DMS 273 (cell line): Measurements from ENCODE around the gene RAB24.
"Not testable (repeated sequence)": the region's sequence is repeated elsewhere in the genome, so short reads cannot be mapped to it uniquely, and the experiment has no call there.

Source experiments
- DNase-seq: peaks from one replicate; lab custom pipeline; 2025; ENCODE audit not compliant: unreplicated experiment; lab: John Stamatoyannopoulos, UW

Gene RAB24

DNA sequence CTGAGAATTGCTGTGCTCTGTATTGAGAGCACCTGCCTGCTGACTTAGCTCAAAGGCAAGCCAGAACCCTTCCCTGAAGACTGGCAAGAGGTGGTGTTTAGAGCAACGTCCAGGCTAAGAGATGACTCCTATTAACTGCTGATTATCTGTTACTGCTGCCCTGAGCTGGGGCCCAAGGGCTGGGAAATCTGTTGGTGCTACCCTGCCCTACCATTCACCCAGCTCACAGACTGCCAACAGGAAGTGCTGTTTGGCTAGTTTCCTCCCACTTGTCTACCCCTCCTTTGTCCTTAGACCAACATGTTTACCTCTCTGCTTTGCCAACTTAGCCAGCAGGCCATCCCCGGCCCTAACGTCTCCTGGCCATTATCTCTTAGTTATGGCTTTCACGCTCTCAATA is 6.9 kb downstream of the RAB24 start:
- DNase-seq = no peak

DNA sequence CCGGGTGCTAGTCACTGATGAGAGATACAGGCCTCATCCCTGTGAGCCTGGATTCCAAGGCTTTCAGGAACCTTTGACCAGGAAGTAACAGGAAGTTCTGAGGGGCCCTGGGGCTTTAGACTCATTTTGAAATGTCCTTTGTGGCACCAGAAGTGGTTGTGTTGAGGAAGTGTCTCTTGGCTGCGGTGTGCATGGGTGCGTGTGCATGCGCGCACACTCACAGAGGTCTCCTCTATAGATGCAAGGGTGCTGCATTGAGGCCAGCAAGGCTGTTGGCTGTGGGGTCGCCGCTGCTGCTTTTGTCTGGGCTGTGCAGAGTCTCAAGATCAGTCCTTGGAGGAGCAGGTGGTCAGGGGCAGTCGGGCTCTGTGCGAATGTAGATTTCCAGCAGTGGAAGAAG is 7.6 kb downstream of the RAB24 start:
- DNase-seq = no peak

DNA sequence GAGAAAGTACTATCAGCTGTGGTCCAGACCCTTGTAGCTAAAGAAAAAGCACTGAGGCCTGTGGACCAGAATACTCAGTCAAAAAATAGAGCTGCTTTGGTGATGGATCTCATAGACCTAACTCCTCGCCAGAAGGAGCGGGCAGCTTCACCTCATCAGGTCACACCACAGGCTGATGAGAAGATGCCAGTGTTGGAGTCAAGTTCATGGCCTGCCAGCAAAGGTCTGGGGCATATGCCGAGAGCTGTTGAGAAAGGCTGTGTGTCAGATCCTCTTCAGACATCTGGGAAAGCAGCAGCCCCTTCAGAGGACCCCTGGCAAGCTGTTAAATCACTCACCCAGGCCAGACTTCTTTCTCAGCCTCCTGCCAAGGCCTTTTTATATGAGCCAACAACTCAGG is 8.9 kb downstream of the RAB24 start:
- peak; percentile 61 for DNase-seq

DNA sequence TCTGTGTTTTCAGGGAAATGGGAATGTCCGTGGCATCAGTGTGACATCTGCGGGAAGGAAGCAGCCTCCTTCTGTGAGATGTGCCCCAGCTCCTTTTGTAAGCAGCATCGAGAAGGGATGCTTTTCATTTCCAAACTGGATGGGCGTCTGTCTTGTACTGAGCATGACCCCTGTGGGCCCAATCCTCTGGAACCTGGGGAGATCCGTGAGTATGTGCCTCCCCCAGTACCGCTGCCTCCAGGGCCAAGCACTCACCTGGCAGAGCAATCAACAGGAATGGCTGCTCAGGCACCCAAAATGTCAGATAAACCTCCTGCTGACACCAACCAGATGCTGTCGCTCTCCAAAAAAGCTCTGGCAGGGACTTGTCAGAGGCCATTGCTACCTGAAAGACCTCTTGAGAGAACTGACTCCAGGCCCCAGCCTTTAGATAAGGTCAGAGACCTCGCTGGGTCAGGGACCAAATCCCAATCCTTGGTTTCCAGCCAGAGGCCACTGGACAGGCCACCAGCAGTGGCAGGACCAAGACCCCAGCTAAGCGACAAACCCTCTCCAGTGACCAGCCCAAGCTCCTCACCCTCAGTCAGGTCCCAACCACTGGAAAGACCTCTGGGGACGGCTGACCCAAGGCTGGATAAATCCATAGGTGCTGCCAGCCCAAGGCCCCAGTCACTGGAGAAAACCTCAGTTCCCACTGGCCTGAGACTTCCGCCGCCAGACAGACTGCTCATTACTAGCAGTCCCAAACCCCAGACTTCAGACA is 9.5 kb downstream of the RAB24 start:
- no peak for DNase-seq

DNA sequence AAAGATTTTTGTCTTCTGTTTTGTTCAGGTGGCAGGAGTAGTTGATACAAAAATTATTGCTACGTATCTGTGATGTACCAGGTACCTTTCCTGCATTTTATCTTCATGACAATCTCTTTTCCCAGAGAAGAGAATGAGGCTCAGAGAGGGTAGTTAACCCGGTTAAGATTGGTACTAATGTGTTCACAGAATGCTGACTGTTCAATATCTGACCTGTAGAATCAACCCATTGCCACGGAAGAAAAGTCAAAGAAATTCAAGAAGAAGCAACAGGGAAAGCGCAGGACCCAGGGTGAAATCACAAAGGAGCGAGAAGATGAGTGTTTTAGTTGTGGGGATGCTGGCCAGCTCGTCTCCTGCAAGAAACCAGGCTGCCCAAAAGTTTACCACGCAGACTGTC is 11.8 kb downstream of the RAB24 start:
- DNase-seq = no peak

DNA sequence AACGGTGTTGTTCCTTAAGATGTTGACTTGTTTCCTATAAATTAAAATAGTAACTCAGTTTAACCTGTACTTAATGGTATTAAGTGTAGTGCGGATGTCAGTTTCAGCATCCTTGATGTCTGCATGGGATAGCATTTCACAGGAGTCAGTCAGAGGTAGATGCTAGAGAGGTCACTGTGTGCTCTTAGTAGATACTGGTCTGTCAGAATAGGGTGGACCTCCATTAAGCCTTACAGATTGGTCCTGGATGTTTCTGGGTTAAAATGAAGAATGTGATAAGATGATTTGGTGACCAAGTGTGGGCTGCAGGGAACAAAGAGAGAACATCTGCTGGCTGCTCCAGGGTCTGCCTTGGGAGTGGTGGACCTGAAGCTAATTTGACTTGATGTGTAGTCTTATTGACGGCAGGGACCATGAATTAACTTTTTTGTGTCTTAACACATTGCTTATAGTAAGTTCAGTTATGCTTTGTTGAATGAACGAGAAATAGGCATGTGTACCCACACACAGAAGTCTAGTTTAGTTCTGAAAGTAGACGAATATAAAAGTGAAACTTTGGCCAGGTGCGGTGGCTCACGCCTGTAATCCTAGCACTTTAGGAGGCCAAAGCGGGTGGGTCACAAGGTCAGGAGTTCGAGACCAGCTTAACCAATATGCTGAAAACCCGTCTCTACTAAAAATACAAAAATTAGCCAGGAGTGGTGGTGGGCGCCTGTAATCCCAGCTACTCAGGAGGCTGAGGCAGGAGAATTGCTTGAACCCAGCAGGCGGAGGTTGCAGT is 12.5 kb downstream of the RAB24 start:
- DNase-seq = no peak

DNA sequence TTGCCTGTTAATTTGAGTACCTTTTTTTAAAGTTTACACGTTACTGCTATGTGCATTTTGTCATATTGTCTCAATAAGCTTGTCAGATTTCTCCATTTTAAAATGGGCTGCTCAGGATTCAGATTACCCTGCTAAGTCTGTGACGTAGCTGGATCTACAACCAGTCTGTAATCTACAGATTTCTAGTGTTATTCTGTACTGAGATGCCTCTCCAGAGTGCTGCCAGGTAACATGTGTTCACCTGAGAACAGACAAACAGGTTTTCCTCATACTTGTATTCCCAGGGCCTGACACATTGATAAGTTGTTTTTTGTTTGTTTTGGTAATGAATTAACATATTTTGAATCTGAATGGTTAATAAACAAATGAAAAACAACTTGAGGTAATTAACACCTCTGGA is 15.3 kb downstream of the RAB24 start:
- no peak for DNase-seq

DNA sequence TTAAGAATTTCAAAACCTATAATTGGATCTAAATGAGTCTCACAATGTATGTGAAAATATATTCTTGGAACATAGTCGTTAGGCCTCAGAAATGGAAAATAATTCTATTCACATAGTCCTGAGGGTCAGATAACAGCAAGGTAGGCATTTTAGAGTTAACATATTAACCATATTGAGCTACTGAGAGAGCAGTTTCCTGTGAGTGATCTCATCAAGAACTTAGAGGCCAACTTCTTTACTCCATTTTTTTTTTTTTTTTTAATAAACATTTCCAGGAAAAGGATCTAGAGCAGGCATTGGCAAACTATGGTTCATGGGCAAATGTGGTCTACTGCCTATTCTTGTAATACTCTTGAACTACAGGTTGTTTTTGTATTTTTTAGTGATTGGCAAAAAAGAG is 26.6 kb downstream of the RAB24 start:
- DNase-seq = no peak

DNA sequence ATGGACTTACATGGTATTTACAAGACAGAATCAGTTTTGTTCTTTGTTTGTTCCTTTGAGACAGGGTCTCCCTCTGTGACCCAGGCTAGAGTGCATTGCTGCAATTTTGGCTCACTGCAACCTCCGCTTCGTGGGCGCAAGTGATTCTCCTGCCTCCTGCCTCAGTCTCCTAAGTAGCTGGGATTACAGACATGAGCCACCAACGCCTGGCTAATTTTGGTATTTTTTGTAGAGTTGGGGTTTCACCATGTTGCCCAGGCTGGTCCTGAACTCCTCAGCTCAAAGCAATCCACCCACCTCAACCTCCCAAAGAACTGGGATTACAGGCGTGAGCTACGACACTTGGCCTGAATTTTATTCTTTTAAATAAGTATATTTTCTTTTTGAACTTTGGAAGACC is 27.6 kb downstream of the RAB24 start:
- DNase-seq = no peak

DNA sequence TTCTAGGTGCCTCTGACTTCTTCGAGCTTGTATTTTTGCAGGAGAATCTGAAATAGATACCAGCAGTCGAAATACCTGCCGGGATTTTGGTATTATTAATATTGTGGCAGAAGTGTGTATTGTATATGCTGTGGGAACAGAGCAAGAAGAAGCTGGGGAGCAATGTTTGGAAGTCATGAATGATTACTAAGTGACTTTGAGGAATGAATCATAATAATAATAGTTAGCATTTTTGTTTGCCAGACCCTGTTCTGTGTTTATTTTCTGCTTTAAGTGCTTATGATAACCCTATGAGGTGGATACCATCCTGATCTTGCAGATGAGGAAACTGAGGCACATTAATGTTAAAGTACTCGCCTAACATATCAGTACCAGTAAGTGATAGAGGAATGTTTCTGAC is 32.4 kb downstream of the RAB24 start:
- DNase-seq = no peak

DNA sequence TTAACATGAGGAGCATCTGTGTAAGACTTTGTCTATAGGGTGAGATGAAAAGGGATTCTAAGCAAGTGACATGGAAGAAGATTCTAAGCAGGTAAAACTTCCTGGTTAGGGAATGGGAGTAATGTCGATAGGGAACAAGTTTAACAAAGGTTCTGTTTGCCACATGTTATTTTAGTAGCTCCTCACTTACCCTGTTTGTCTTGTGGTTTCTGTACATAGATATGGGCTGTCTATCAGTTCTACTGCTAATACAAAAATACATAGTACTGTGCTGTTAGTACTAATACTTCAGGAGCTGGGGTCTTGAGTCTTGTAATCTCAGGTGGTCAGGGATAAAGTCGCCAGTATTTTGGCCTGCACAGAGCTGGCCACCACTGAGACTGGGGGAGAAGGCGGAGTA is 32.9 kb downstream of the RAB24 start:
- no peak for DNase-seq

DNA sequence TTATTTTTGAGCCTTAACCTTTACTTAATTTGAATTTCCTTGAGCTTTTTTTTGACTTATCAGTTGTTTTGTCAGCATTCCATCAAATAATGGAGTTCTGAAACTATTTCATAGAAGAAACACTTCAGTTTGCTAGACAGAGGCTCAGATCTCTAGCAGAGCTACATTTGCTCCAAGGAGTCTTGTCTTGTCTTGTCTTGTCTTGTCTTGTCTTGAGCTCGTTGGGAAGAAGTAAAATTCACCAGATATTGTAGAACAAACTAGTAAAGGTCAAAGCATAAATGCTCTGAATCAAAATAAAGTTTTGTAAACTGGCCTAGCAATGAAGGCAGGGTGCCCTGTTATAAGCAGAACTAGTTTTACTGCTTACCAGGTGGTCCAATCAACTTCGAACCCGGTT is 33.5 kb downstream of the RAB24 start:
- DNase-seq = no peak

DNA sequence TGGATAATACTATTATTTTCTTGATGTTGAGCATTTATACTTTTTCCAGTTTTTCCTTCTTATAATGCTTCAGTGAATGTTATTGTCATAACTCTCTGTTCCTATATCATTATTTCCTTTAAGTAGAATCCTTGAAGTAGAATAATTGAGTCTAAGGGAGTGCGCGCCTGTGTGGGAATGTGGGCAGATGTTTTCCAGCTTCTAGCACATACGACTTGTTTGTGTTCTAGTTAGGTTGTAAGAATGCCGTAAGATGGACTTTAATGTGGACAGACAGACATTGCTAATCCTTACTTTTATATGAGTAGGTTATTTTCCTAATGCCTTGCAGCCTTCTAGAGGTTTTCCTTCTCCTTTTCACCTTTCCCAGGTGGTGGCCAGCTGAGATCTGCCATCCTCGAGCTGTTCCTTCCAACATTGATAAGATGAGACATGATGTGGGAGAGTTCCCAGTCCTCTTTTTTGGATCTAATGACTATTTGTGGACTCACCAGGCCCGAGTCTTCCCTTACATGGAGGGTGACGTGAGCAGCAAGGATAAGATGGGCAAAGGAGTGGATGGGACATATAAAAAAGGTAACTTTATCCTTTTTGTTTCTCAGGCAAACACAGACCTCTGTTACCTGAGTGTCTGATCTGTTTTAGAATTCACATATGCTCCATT is 34.2 kb downstream of the RAB24 start:
- DNase-seq = no peak

DNA sequence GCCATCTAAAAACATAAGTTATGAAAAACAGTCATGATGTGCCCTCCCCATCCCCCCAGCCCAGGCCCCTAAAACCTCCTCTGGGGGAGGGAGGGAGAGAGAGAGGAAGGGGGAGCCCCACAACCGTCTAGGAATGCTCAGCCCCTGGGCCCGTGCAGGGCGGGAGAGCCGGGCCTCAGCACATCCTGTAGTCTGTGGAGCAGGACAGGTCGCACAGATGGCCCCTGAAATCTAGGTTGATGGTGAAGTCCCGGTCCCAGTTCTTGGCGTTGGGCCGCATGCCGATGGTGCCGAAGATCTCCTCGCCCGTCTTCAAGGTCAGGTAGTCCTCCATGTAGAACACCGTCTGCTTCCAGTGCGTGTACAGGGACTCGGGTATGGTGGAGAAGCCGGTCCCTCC is 38.1 kb downstream of the RAB24 start:
- DNase-seq = no peak

DNA sequence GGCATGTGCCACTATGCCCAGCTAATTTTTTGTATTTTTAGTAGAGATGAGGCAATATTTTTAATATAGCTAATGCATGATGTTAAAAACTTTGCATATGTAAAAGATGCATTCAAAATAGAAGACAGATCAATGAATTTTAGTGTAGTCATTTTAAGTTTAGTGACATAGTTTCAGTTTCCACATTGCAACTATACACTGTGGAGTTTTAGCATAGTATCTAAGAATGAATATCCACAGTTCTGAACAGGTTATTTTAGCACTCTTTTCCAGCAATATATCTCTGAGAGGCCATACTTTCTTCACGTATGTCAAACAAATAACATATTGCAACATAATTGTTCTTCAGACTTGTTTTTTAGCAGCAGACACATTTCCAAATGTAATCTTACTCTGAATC is 39.3 kb downstream of the RAB24 start:
- DNase-seq = no peak

DNA sequence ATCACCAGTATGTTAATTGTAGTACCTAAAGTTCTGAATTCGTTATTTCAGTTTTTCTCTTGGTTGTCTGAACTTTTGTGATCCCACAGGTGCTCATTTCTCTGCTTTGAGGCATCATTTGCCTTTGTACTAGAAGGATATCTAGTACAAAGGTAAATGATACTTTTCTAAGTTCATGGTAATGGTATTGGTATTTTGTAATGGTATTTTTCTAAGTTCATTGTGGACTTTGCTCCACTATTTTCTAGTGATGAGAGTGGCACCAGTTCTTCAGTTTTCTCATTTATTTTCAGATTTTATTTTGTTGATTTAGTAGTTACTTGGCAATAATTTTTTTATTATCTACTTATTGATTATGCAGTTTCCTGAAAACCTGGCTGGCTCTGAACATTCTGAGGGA is 42.0 kb downstream of the RAB24 start:
- DNase-seq = no peak

DNA sequence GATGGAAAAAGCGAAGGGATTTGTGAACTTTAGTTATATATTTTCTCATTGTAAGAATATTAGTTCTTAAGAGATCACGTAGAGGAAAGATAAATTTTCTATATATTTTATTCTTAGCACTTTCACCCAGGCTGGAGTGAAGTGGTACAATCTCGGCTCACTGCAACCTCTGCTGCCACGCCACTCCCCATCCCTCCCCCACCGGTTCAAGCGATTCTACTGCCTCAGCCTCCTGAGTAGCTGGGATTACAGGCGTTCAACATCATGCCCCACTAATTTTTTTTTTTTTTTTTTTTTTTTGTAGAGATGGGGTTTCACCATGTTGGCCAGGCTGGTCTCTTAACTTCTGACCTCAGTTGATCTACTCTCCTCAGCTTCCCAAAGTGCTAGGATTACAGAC is 42.6 kb downstream of the RAB24 start:
- DNase-seq = no peak

DNA sequence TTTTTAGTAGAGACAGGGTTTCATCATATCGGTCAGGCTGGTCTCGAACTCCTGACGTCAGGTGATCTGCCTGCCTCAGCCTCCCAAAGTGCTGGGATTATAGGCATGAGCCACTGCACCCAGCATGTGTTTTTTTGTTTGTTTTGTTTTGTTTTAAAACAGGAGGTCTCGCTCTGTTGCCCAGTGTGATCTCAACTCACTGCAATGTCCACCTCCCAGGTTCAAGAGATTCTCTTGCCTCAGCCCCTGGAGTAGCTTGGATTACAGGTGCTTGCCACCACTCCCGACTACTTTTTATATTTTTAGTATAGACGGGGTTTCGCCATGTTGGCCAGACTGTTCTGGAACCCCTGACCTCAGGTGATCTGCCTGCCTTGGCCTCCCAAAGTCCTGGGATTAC is 44.8 kb downstream of the RAB24 start:
- DNase-seq = not testable (repeated sequence)

DNA sequence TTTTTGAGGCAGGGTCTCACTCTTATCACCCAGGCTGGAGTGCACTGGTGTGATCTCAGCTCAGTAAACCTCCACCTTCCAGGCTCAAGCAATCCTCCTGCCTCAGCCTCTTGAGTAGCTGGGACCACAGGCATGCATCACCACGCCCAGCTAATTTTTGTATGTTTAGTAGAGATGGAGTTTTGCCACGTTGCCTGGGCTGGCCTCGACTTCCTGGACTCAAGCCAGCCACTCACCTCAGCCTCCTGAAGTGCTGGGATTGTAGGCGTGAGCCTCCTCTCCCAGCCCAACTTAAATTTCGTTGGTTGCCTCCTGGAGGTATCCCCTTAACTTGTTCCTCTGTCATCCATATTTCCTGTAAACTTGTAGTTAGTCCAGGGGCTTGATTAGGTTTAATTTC is 47.2 kb downstream of the RAB24 start:
- DNase-seq = no peak

DNA sequence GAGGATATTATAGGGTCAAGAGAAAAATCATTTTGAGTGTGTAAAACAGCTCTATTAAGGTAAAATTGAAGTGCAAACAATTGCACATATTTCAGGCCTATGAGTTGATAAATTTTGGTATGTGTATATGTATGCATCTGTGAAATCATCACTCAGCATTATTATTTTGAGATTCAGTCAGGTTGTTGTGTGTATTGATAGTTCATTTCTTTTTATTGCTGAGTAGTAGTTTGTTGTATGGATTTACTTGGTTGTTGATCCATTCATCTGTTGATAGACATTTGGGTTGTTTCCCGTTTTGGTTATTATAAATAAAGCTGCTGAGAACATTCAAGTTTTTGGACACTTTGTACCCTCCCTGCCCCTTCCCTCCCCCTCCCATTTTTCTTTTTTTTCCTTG is 50.3 kb downstream of the RAB24 start:
- DNase-seq = no peak
